Stomach (tissue), 9 donors: ENCODE data around the gene CBX1. TPM values are rescaled to one million over a fixed set of nuclear protein-coding genes. Genes with fewer than 3 reads are reported as not detected.

Experiments used
- DNase-seq, 2 donors: peaks; one replicate each; pipeline versions ENCODE4 v3.0.0 to v3.0.0-alpha.2; 2013 to 2019
- H3K27ac ChIP-seq, 5 donors: fragments of 200-600 bp in 4 of 5; sonication (generic) in 4 of 5; one replicate each; pipeline ENCODE4 v1.5.1; 2013 to 2019; ENCODE audit warnings: mild to moderate bottlenecking in 1 of 5, moderate library complexity in 1 of 5
- H3K27me3 ChIP-seq, 3 donors: fragments of 200-600 bp; sonication (generic); one replicate each; pipeline ENCODE4 v1.5.1; 2017 to 2019; ENCODE audit warnings: mixed run types in 1 of 3
- H3K36me3 ChIP-seq, 4 donors: fragments of 200-600 bp; sonication (generic); 1 replicate in 3 of 4; 2 replicates in 1 of 4; pipeline ENCODE4 v1.5.1; 2016 to 2019
- H3K4me1 ChIP-seq, 4 donors: fragments of 200-600 bp; sonication (generic); one replicate each; pipeline ENCODE4 v1.5.1; 2016 to 2019
- H3K4me3 ChIP-seq, 4 donors: fragments of 200-600 bp; sonication (generic) in 3 of 4; one replicate each; pipeline ENCODE4 v1.5.1; 2016 to 2019; ENCODE audit warnings: mild to moderate bottlenecking in 1 of 4
- H3K9me3 ChIP-seq, 4 donors: fragments of 200-600 bp; sonication (generic); one replicate each; pipeline ENCODE4 v1.5.1; 2016 to 2019
- CTCF ChIP-seq, 7 experiments: fragments of 450-650 bp in 4 of 7; fragments of 200-600 bp in 3 of 7; sonication (generic) in 3 of 7; IDR thresholded peaks; one replicate each; pipeline ENCODE4 v1.5.1; 2016 to 2019; ENCODE audit warnings: antibody characterized with exemption in 7 of 7, control low read depth in 2 of 7, mild to moderate bottlenecking in 1 of 7
- EP300 ChIP-seq: sonication (generic); formaldehyde crosslinking; IDR thresholded peaks from one replicate; pipeline ENCODE4 v1.6.1; 2017; ENCODE audit warnings: antibody characterized with exemption
- POLR2A ChIP-seq, 4 donors: fragments of 450-650 bp; IDR thresholded peaks; one replicate each; pipeline ENCODE4 v1.6.1; 2016; ENCODE audit warnings: antibody characterized with exemption in 4 of 4, control low read depth in 2 of 4, mild to moderate bottlenecking in 1 of 4, moderate library complexity in 1 of 4
- POLR2AphosphoS5 ChIP-seq, 3 donors: sonication (generic); formaldehyde crosslinking; IDR thresholded peaks; one replicate each; pipeline ENCODE4 v1.6.1; 2016; ENCODE audit warnings: antibody characterized with exemption in 3 of 3
- WGBS, 5 donors: extraction: QIAGEN DNeasy Blood & Tissue Kit in 3 of 5; methylation state at CpG; one replicate each; pipeline versions ENCODE4 v1.1.5 to v1.1.7; 2013 to 2018; 5-methylcytosine and 5-hydroxymethylcytosine counted together
- intact Hi-C: fragments of 100-400 bp; cut with DNase I; formaldehyde crosslinking; loops from one replicate; pipeline ENCODE4 v1.15.1; 2023; ENCODE audit warnings: low total_unique reads
- polyA plus RNA-seq, 3 donors: library from polyadenylated mRNA; stranded (reverse); fragments of 200-250 nt; gene quantifications; one replicate each; pipeline ENCODE4 v1.2.3, GENCODE V29; 2013
- total RNA-seq, 5 donors: library from RNA; depleted of rRNA; stranded (reverse); fragments of >200 nt; gene quantifications; one replicate each; pipeline versions ENCODE4 v1.1.0 to v1.2.3, GENCODE V29; 2014 to 2016
- donor health status: healthy with polysubstance abuse.
- donor health status: Bipolar disorder and iron deficiency.
- donor health status: healthy.

The CBX1 gene
- total and polyA plus RNA-seq, 8 donors = 12.8 to 65.6 (median 27.2) TPM

- H3K9me3 ChIP-seq = no peaks in the 10 kb centered on the region
- peak in 1 of 3 donors; percentile 8 for TF ChIP-seq POLR2AphosphoS5 (IDR thresholded peaks at IDR 0.05)
- TF ChIP-seq CTCF (IDR thresholded peaks at IDR 0.05) = no peak
- DNase-seq = peak; percentile 57 to 79
- peak overlapping the region; percentile 56 to 87 (median 82) for H3K27ac ChIP-seq
- H3K27me3 ChIP-seq = peaks cover 0 to 22% (median 11%) of the 10 kb centered on the region in 3 donors
- WGBS, 5 donors = 0 to 1% (median 1%) methylated on average over 37 to 54 of the region's 54 CpGs
- peaks cover 34 to 53% (median 46%) of the 10 kb centered on the region in 4 donors for H3K4me1 ChIP-seq
- no peaks in the 10 kb centered on the region for H3K36me3 ChIP-seq
- intact Hi-C loops = loop anchor here (5.0 kb wide), 2 partner anchors 53 to 103 kb away; no protein-coding TSS in a partner anchor
- H3K4me3 ChIP-seq = peak overlapping the region; percentile 47 to 57 (median 49)
These were observed 76.9 kb downstream of the CBX1 start for GRCh38 chr17:48024149-48025039.

- WGBS, 5 donors = 0 to 2% (median 1%) methylated on average over 20 to 54 of the region's 54 CpGs
- no peaks in the 10 kb centered on the region for H3K9me3 ChIP-seq
- intact Hi-C loops = no loop called here
- H3K4me1 ChIP-seq = peaks cover 34 to 53% (median 46%) of the 10 kb centered on the region in 4 donors
- peaks cover 0 to 22% (median 11%) of the 10 kb centered on the region in 3 donors for H3K27me3 ChIP-seq
- TF ChIP-seq POLR2A (IDR thresholded peaks at IDR 0.05) = no peak
- TF ChIP-seq EP300 = no peak
- TF ChIP-seq POLR2AphosphoS5 (IDR thresholded peaks at IDR 0.05) = peak; percentile 44 to 73 (median 57)
- TF ChIP-seq CTCF (IDR thresholded peaks at IDR 0.05) = peak in 4 of 7 experiments; percentile 16 to 28 (median 20)
- DNase-seq = peak; percentile 92 to 94
- H3K4me3 ChIP-seq = peak overlapping the region; percentile 47 to 57 (median 49)
- peak overlapping the region; percentile 56 to 87 (median 82) for H3K27ac ChIP-seq
- H3K36me3 ChIP-seq = no peaks in the 10 kb centered on the region
These were observed 77.7 kb downstream of the CBX1 start for GRCh38 chr17:48023400-48024148.

GRCh38 chr17:48022901-48023300 lies 78.4 kb downstream of the CBX1 start:
- 22 to 39% (median 30%) methylated on average over 6 of the region's 6 CpGs for WGBS, 5 donors
- peaks cover 0 to 22% (median 11%) of the 10 kb centered on the region in 3 donors for H3K27me3 ChIP-seq
- no peaks in the 10 kb centered on the region for H3K36me3 ChIP-seq
- peak overlapping the region in 1 of 5 donors; percentile 86 for H3K27ac ChIP-seq
- TF ChIP-seq EP300 (no peak), CTCF (IDR thresholded peaks at IDR 0.05) (no peak), POLR2AphosphoS5 (IDR thresholded peaks at IDR 0.05) (no peak), POLR2A (IDR thresholded peaks at IDR 0.05) (no peak)
- intact Hi-C loops = no loop called here
- H3K4me3 ChIP-seq = peak overlapping the region; percentile 47 to 57 (median 49)
- DNase-seq = no peak
- no peaks in the 10 kb centered on the region for H3K9me3 ChIP-seq
- peaks cover 34 to 56% (median 46%) of the 10 kb centered on the region in 4 donors for H3K4me1 ChIP-seq

GRCh38 chr17:48021934-48022333 lies 79.3 kb downstream of the CBX1 start:
- DNase-seq = no peak
- intact Hi-C loops = no loop called here
- peaks cover 0 to 22% (median 11%) of the 10 kb centered on the region in 3 donors for H3K27me3 ChIP-seq
- H3K27ac ChIP-seq = no peak overlapping the region
- H3K36me3 ChIP-seq = no peaks in the 10 kb centered on the region
- 64 to 75% (median 68%) methylated on average over 5 of the region's 5 CpGs for WGBS, 5 donors
- TF ChIP-seq EP300 (no peak), POLR2AphosphoS5 (IDR thresholded peaks at IDR 0.05) (no peak), POLR2A (IDR thresholded peaks at IDR 0.05) (no peak), CTCF (IDR thresholded peaks at IDR 0.05) (no peak)
- no peak overlapping the region for H3K4me3 ChIP-seq
- peaks cover 34 to 59% (median 41%) of the 10 kb centered on the region in 4 donors for H3K4me1 ChIP-seq
- H3K9me3 ChIP-seq = no peaks in the 10 kb centered on the region
